Measurements from ENCODE around the gene LMX1A.

LMX1A gene

GRCh38 chr1:165152109-165152508 is 204.4 kb downstream of the LMX1A start:
- no peak for DNase-seq
